T-cell (primary cell): ENCODE results near the gene TRMT13. TPM values are rescaled to one million over a fixed set of nuclear protein-coding genes. Genes with fewer than 3 reads are reported as not detected.
"Not testable (repeated sequence)": the region's sequence is repeated elsewhere in the genome, so short reads cannot be mapped to it uniquely, and the experiment has no call there.

ENCODE experiments used
- ATAC-seq, 4 experiments: fragments of 200-7000 bp in 3 of 4; fragments of 150-1000 bp in 1 of 4; cut with Tn5 transposase; replicated peaks in 1 of 4; 1 replicate in 3 of 4; 2 replicates in 1 of 4; pipeline ENCODE4 v1.10.0; 2021; ENCODE audit warnings: moderate library complexity in 3 of 4, mild to moderate bottlenecking in 2 of 4, moderate number of reproducible peaks in 1 of 4
- CTCF ChIA-PET, 2 donors: fragments of 300-600 bp; sonication (Branson Sonifier 250); formaldehyde crosslinking; loops; one replicate each; lab custom pipeline; 2022; ENCODE audit warnings: antibody characterized with exemption in 2 of 2; lab: Charles Lee
- POLR2A ChIA-PET, 2 donors: fragments of 300-600 bp; sonication (Branson Sonifier 250); formaldehyde crosslinking; loops; one replicate each; lab custom pipeline; 2022; ENCODE audit warnings: antibody characterized with exemption in 2 of 2; lab: Charles Lee
- DNase-seq, 35 experiments: peaks; one replicate each; pipeline versions ENCODE4 v3.0.0 to v3.0.0-alpha.2; 2013 to 2023
- H3K27ac ChIP-seq: one replicate; pipeline ENCODE4 v1.5.1; 2013; ENCODE audit warnings: low read length
- H3K27me3 ChIP-seq, 2 experiments: replicated peaks in 1 of 2; 1 replicate in 1 of 2; 2 replicates in 1 of 2; pipeline versions ENCODE4 v1.6.1 to v1.7.0; 2013; ENCODE audit warnings: low read length in 1 of 2, mixed read lengths in 1 of 2; ENCODE audit not compliant: control insufficient read depth in 2 of 2, insufficient read depth in 2 of 2; ENCODE audit errors: extremely low read depth in 1 of 2
- H3K36me3 ChIP-seq, 2 donors: 1 replicate in 1 of 2; 2 replicates in 1 of 2; pipeline versions ENCODE4 v1.6.1 to v1.7.0; 2013; ENCODE audit warnings: low read length in 1 of 2; ENCODE audit not compliant: control insufficient read depth in 2 of 2, insufficient read depth in 1 of 2; ENCODE audit errors: extremely low read depth in 1 of 2
- H3K4me1 ChIP-seq, 2 experiments: 1 replicate in 1 of 2; 2 replicates in 1 of 2; pipeline versions ENCODE4 v1.6.1 to v1.7.0; 2013; ENCODE audit warnings: low read length in 2 of 2, mixed read lengths in 1 of 2; ENCODE audit not compliant: insufficient read depth in 2 of 2, control insufficient read depth in 1 of 2; ENCODE audit errors: extremely low read depth in 1 of 2
- H3K4me3 ChIP-seq, 2 donors: 1 replicate in 1 of 2; 2 replicates in 1 of 2; pipeline versions ENCODE4 v1.5.1 to v1.7.0; 2013; ENCODE audit warnings: mild to moderate bottlenecking in 2 of 2, low read length in 1 of 2, moderate library complexity in 1 of 2; ENCODE audit not compliant: control insufficient read depth in 1 of 2; ENCODE audit errors: extremely low read depth in 1 of 2
- H3K9me3 ChIP-seq: 2 replicates; pipeline ENCODE4 v1.7.0; 2013
- H3K27ac Mint-ChIP-seq, 2 donors: one replicate each; pipeline ENCODE4 v1.8.0; 2020 to 2021; ENCODE audit warnings: mild to moderate bottlenecking in 2 of 2, mixed read lengths in 2 of 2
- H3K27me3 Mint-ChIP-seq, 2 donors: one replicate each; pipeline ENCODE4 v1.8.0; 2021 to 2022; ENCODE audit warnings: mixed read lengths in 2 of 2
- H3K36me3 Mint-ChIP-seq: one replicate; pipeline ENCODE4 v1.8.0; 2021; ENCODE audit warnings: mixed read lengths
- H3K4me1 Mint-ChIP-seq, 3 donors: one replicate each; pipeline ENCODE4 v1.8.0; 2020 to 2022; ENCODE audit warnings: mixed read lengths in 3 of 3, mild to moderate bottlenecking in 1 of 3
- H3K4me3 Mint-ChIP-seq, 3 donors: one replicate each; pipeline ENCODE4 v1.8.0; 2020 to 2022; ENCODE audit warnings: mild to moderate bottlenecking in 3 of 3, mixed read lengths in 3 of 3, moderate library complexity in 3 of 3
- H3K9me3 Mint-ChIP-seq, 3 donors: one replicate each; pipeline ENCODE4 v1.8.0; 2020 to 2022; ENCODE audit warnings: mixed read lengths in 3 of 3
- WGBS: methylation state at CpG from one replicate; pipeline ENCODE4 v1.1.5; 2013; ENCODE audit warnings: missing lambda C conversion rate; ENCODE audit not compliant: insufficient coverage; 5-methylcytosine and 5-hydroxymethylcytosine counted together
- total RNA-seq, 35 experiments: library from RNA in 6 of 35; stranded (reverse) in 6 of 35; fragments of 120-200 nt in 1 of 35; gene quantifications; one replicate each; pipeline versions ENCODE4 v1.2.1 to v1.2.4 and lab custom pipeline; 2013 to 2026

Gene TRMT13
- total RNA-seq, 5 donors from 2014 or later (not counting 1 experiment from before 2014, with no cell fraction given), result 15.9 to 36.1 (median 33.0) TPM

GRCh38 chr1:100187912-100188311 lies 54.9 kb downstream of the TRMT13 start:
- ATAC-seq (no peak), DNase-seq (no peak)
- Mint-ChIP-seq H3K9me3 (peaks cover 0 to under 1% (median 0%) of the 10 kb centered on the region in 3 donors), H3K27ac (no peak overlapping the region), H3K27me3 (no peaks in the 10 kb centered on the region), H3K4me1 (no peaks in the 10 kb centered on the region), H3K4me3 (no peak overlapping the region), H3K36me3 (peaks cover 26% of the 10 kb centered on the region)
- CTCF ChIA-PET, result no interaction called here
- POLR2A ChIA-PET, result no interaction called here
- Histone ChIP-seq H3K36me3 (peaks cover 0 to 5% of the 10 kb centered on the region in 2 donors), H3K27ac (no peak overlapping the region), H3K27me3 (no peaks in the 10 kb centered on the region), H3K4me3 (no peak overlapping the region), H3K4me1 (no peaks in the 10 kb centered on the region), H3K9me3 (no peaks in the 10 kb centered on the region)
- 100% methylated on average over 1 of the region's 3 CpGs for WGBS

- H3K36me3 Mint-ChIP-seq, result peaks cover 26% of the 10 kb centered on the region
- Histone ChIP-seq H3K27ac (no peak overlapping the region), H3K9me3 (no peaks in the 10 kb centered on the region), H3K4me3 (no peak overlapping the region), H3K27me3 (no peaks in the 10 kb centered on the region), H3K36me3 (peaks cover 0 to 5% of the 10 kb centered on the region in 2 donors), H3K4me1 (no peaks in the 10 kb centered on the region)
- POLR2A ChIA-PET, result no interaction called here
- WGBS, result 100% methylated on average over 2 of the region's 3 CpGs
- H3K4me3 Mint-ChIP-seq, result no peak overlapping the region
- ATAC-seq (no peak), DNase-seq (no peak)
- no peaks in the 10 kb centered on the region for H3K9me3 Mint-ChIP-seq
- no peak overlapping the region for H3K27ac Mint-ChIP-seq
- H3K4me1 Mint-ChIP-seq, result no peaks in the 10 kb centered on the region
- H3K27me3 Mint-ChIP-seq, result no peaks in the 10 kb centered on the region
- CTCF ChIA-PET, result no interaction called here
These were observed 55.7 kb downstream of the TRMT13 start for GRCh38 chr1:100188617-100189016.

DNA sequence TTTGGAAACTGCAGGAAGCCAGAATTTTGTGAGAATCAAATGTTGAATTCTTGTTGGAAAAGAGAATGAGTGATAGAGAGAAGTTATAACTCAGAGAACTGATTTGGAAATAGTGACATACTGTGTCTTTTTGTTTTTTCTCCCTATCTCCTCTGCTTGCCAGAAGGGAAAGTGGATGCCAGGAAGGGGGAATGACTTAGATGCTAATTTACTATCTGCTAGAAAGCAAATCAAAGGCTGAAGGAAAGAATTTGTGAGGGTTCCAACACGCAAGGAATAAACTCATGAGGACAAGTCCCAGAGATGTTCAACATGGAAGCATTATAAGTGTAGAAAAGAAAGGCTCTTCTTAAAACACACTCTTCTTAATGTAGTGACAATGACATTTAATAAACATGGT lies 65.6 kb downstream of the TRMT13 start:
- WGBS, result no CpG with 5 or more reads among the region's 1 CpG
- Mint-ChIP-seq H3K4me3 (no peak overlapping the region), H3K36me3 (peaks cover 63% of the 10 kb centered on the region), H3K27me3 (no peaks in the 10 kb centered on the region), H3K27ac (no peak overlapping the region), H3K9me3 (no peaks in the 10 kb centered on the region), H3K4me1 (peaks cover 0 to 2% (median under 1%) of the 10 kb centered on the region in 3 donors)
- Histone ChIP-seq H3K27me3 (no peaks in the 10 kb centered on the region), H3K4me1 (no peaks in the 10 kb centered on the region), H3K4me3 (no peak overlapping the region), H3K27ac (no peak overlapping the region), H3K36me3 (peaks cover 6 to 34% of the 10 kb centered on the region in 2 donors), H3K9me3 (no peaks in the 10 kb centered on the region)
- CTCF ChIA-PET, result no interaction called here
- DNase-seq (no peak), ATAC-seq (no peak)
- POLR2A ChIA-PET, result no interaction called here

DNA sequence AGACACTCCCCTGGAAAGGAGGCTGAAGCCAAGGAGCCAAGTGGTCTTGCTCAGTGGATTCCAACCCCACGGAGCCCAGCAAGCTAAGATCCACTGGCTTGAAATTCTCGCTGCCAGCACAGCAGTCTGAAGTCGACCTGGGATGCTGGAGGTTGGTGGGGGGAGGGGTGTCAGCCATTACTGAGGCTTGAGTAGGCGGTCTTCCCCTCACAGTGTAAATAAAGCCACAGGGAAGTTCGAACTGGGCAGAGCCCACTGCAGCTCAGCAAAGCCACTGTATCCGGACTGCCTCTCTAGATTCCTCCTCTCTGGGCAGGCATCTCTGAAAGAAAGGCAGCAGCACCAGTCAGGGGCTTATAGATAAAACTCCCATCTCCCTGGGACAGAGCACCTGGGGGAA lies 67.1 kb downstream of the TRMT13 start:
- H3K27ac ChIP-seq, H3K9me3 Mint-ChIP-seq, H3K4me1 ChIP-seq, H3K27ac Mint-ChIP-seq, POLR2A ChIA-PET, H3K27me3 ChIP-seq, H3K27me3 Mint-ChIP-seq, DNase-seq, H3K9me3 ChIP-seq, H3K4me3 Mint-ChIP-seq, ATAC-seq, CTCF ChIA-PET, H3K4me3 ChIP-seq: not testable (repeated sequence)
- Mint-ChIP-seq H3K36me3 (peaks cover 78% of the 10 kb centered on the region), H3K4me1 (peaks cover 0 to 11% (median 5%) of the 10 kb centered on the region in 3 donors)
- WGBS, result 91% methylated on average over 4 of the region's 6 CpGs
- H3K36me3 ChIP-seq, result peaks cover 0 to 36% of the 10 kb centered on the region in 2 donors

Other genes starting within 250 kb of the TRMT13 start
- 10 to 100 TPM; 21.5 to 31.8 (median 24.5) TPM for gene SLC35A3, start 163.2 kb upstream of the TRMT13 start, total RNA-seq
- gene SASS6, start 233 bp upstream of the TRMT13 start, total RNA-seq, result 1 to 10 TPM; 2.8 to 6.6 (median 4.4) TPM
- gene LRRC39, start 45.1 kb downstream of the TRMT13 start, total RNA-seq, result 1 to 10 TPM; 1.1 to 1.5 (median 1.3) TPM
- 10 to 100 TPM; 10.9 to 13.3 (median 12.3) TPM for gene DBT, start 116.7 kb downstream of the TRMT13 start, total RNA-seq
- gene RTCA, start 133.1 kb downstream of the TRMT13 start, total RNA-seq, result 10 to 100 TPM; 36.0 to 53.6 (median 40.1) TPM
- gene CDC14A, start 219.3 kb downstream of the TRMT13 start, total RNA-seq, result 100 to 1,000 TPM in 2 of 5 donors, 10 to 100 TPM in 3; 77.1 to 169 (median 91.6) TPM